Lower leg skin (tissue), 3 donors: ENCODE results near the gene YIPF2.

Experiments
- CTCF ChIP-seq, 3 donors: fragments of 450-650 bp; IDR thresholded peaks; one replicate each; pipeline ENCODE4 v1.5.1; 2016; ENCODE audit warnings: antibody characterized with exemption in 3 of 3, mild to moderate bottlenecking in 3 of 3, moderate library complexity in 2 of 3
- POLR2A ChIP-seq, 2 donors: fragments of 450-650 bp; IDR thresholded peaks; one replicate each; pipeline ENCODE4 v1.6.1; 2016 to 2017; ENCODE audit warnings: antibody characterized with exemption in 2 of 2, mild to moderate bottlenecking in 1 of 2, moderate library complexity in 1 of 2

- no peak for TF ChIP-seq CTCF (IDR thresholded peaks at IDR 0.05)
- no peak for TF ChIP-seq POLR2A (IDR thresholded peaks at IDR 0.05)
Observed at GRCh38 chr19:10913716-10914340, 14.6 kb downstream of the YIPF2 start.
